GM12891 (cell line): ENCODE results near the gene ADGRL3.

ENCODE experiments used
- DNase-seq: peaks from one replicate; pipeline ENCODE4 v3.0.0; 2011; ENCODE audit warnings: low spot score; ENCODE audit not compliant: insufficient read length
- FAIRE-seq: peaks from 2 replicates; lab custom pipeline; 2011; peaks lifted over from hg19 to GRCh38; lab: Jason Lieb, UNC
- PAX5 ChIP-seq: IDR thresholded peaks from 2 replicates; pipeline ENCODE4 v1.6.1; 2011; ENCODE audit warnings: low read length, moderate library complexity, mild to moderate bottlenecking; ENCODE audit not compliant: insufficient read depth, severe bottlenecking
- POLR2A ChIP-seq: IDR thresholded peaks from 2 replicates; pipeline ENCODE4 v1.6.1; 2011; ENCODE audit warnings: low read depth, low read length, control low read depth
- POLR2AphosphoS5 ChIP-seq: IDR thresholded peaks from 2 replicates; pipeline ENCODE4 v1.6.1; 2011; ENCODE audit warnings: low read depth, low read length, control low read depth
- POU2F2 ChIP-seq: IDR thresholded peaks from 2 replicates; pipeline ENCODE4 v1.6.1; 2011; ENCODE audit warnings: low read depth, mild to moderate bottlenecking, control low read depth, low read length, moderate library complexity
- SPI1 ChIP-seq: IDR thresholded peaks from 2 replicates; pipeline ENCODE4 v1.6.1; 2011; ENCODE audit warnings: low read depth, low read length, control low read depth
- TAF1 ChIP-seq: IDR thresholded peaks from 2 replicates; pipeline ENCODE4 v1.6.1; 2011; ENCODE audit warnings: low read depth, low read length, control low read depth

The ADGRL3 gene

GRCh38 chr4:61223385-61223784 lies 23.3 kb downstream of the ADGRL3 start:
- TF ChIP-seq POLR2AphosphoS5: no peak
- TF ChIP-seq POLR2A: no peak
- no peak for TF ChIP-seq SPI1
- FAIRE-seq (no peak), DNase-seq (no peak)

- DNase-seq: no peak
- FAIRE-seq: no peak
- TF ChIP-seq PAX5 (no peak), POU2F2 (no peak), POLR2A (no peak), TAF1 (no peak), POLR2AphosphoS5 (no peak), SPI1 (no peak)
These were observed 24.4 kb downstream of the ADGRL3 start for GRCh38 chr4:61224573-61224972.

GRCh38 chr4:61225656-61226055 lies 25.5 kb downstream of the ADGRL3 start:
- TF ChIP-seq TAF1 (no peak), POU2F2 (no peak), POLR2AphosphoS5 (no peak), PAX5 (no peak), POLR2A (no peak), SPI1 (no peak)
- DNase-seq (no peak), FAIRE-seq (no peak)

GRCh38 chr4:61231421-61231820 lies 31.3 kb downstream of the ADGRL3 start:
- DNase-seq: no peak
- TF ChIP-seq PAX5 (no peak), POLR2A (no peak), POU2F2 (no peak), SPI1 (no peak), TAF1 (no peak), POLR2AphosphoS5 (no peak)

GRCh38 chr4:61239250-61239649 lies 39.1 kb downstream of the ADGRL3 start:
- TF ChIP-seq POLR2AphosphoS5: no peak
- TF ChIP-seq POU2F2: no peak
- no peak for TF ChIP-seq SPI1
- no peak for TF ChIP-seq POLR2A
- TF ChIP-seq TAF1: no peak
- no peak for TF ChIP-seq PAX5
- DNase-seq (no peak), FAIRE-seq (no peak)

More at GRCh38 chr4:61231421-61231820, 31.3 kb downstream of the ADGRL3 start:
- no peak for FAIRE-seq

GRCh38 chr4:61243962-61244361 lies 43.8 kb downstream of the ADGRL3 start:
- DNase-seq (no peak), FAIRE-seq (no peak)
- TF ChIP-seq SPI1: no peak
- no peak for TF ChIP-seq PAX5
- TF ChIP-seq TAF1: no peak
- TF ChIP-seq POLR2A: no peak
- TF ChIP-seq POU2F2: no peak
- no peak for TF ChIP-seq POLR2AphosphoS5

GRCh38 chr4:61245069-61245714 lies 45.1 kb downstream of the ADGRL3 start:
- no peak for TF ChIP-seq POLR2A
- no peak for TF ChIP-seq SPI1
- TF ChIP-seq POLR2AphosphoS5: no peak
- TF ChIP-seq TAF1: no peak
- no peak for TF ChIP-seq POU2F2
- no peak for TF ChIP-seq PAX5
- FAIRE-seq: no peak
- no peak for DNase-seq

- TF ChIP-seq POLR2A (no peak), POU2F2 (no peak), PAX5 (no peak), POLR2AphosphoS5 (no peak), SPI1 (no peak), TAF1 (no peak)
- FAIRE-seq (no peak), DNase-seq (no peak)
These were observed 45.9 kb downstream of the ADGRL3 start for GRCh38 chr4:61246034-61246433.

- FAIRE-seq: no peak
- no peak for TF ChIP-seq TAF1
- TF ChIP-seq SPI1: no peak
- no peak for TF ChIP-seq POU2F2
- DNase-seq: no peak
These were observed 48.6 kb downstream of the ADGRL3 start for GRCh38 chr4:61248705-61249104.

- FAIRE-seq (no peak), DNase-seq (no peak)
- no peak for TF ChIP-seq SPI1
- TF ChIP-seq PAX5: no peak
- TF ChIP-seq TAF1: no peak
- TF ChIP-seq POLR2A: no peak
- no peak for TF ChIP-seq POLR2AphosphoS5
- no peak for TF ChIP-seq POU2F2
These were observed 51.0 kb downstream of the ADGRL3 start for GRCh38 chr4:61251129-61251528.
